Keratinocyte (primary cell): ENCODE results near the gene ANKS1B. TPM values are rescaled to one million over a fixed set of nuclear protein-coding genes. Genes with fewer than 3 reads are reported as not detected.

Experiments
- DNase-seq: peaks from one replicate; pipeline ENCODE4 v3.0.0-alpha.2; 2011; ENCODE audit warnings: low read depth, missing footprints, low spot score
- FAIRE-seq: peaks from 2 replicates; lab custom pipeline; 2011; peaks lifted over from hg19 to GRCh38; lab: Jason Lieb, UNC
- H2AFZ ChIP-seq: 2 replicates; pipeline ENCODE4 v1.6.0; 2012; ENCODE audit warnings: low read length, control low read depth, inconsistent platforms; ENCODE audit not compliant: control insufficient read depth
- H3K27ac ChIP-seq: 2 replicates; pipeline ENCODE4 v1.5.1; 2011; ENCODE audit warnings: low read length; ENCODE audit not compliant: control insufficient read depth, insufficient read depth
- H3K27me3 ChIP-seq: 3 replicates; pipeline ENCODE4 v1.6.0; 2011; ENCODE audit warnings: low read length; ENCODE audit not compliant: control insufficient read depth, insufficient read depth; ENCODE audit errors: extremely low read depth
- H3K36me3 ChIP-seq, 2 experiments: 2 replicates in 1 of 2; 3 replicates in 1 of 2; pipeline ENCODE4 v1.5.1; 2011; ENCODE audit warnings: low read length in 2 of 2, mild to moderate bottlenecking in 1 of 2; ENCODE audit not compliant: control insufficient read depth in 2 of 2, insufficient read depth in 2 of 2; ENCODE audit errors: extremely low read depth in 1 of 2
- H3K4me1 ChIP-seq: 3 replicates; pipeline ENCODE4 v1.5.1; 2011; ENCODE audit warnings: low read length; ENCODE audit not compliant: control insufficient read depth, insufficient read depth; ENCODE audit errors: extremely low read depth
- H3K4me2 ChIP-seq: 3 replicates; pipeline ENCODE4 v1.6.0; 2011; ENCODE audit warnings: low read depth, low read length; ENCODE audit not compliant: control insufficient read depth, insufficient read depth; ENCODE audit errors: extremely low read depth
- H3K4me3 ChIP-seq, 3 experiments: fragments of 200-600 bp in 1 of 3; sonication (generic) in 1 of 3; 2 replicates in 2 of 3; 3 replicates in 1 of 3; pipeline ENCODE4 v1.5.1; 2011 to 2016; ENCODE audit warnings: low read length in 3 of 3, mild to moderate bottlenecking in 3 of 3, control low read depth in 2 of 3, inconsistent platforms in 1 of 3, low read depth in 1 of 3, mixed read lengths in 1 of 3, mixed run types in 1 of 3, moderate library complexity in 1 of 3; ENCODE audit not compliant: control insufficient read depth in 2 of 3, insufficient read depth in 2 of 3; ENCODE audit errors: extremely low read depth in 1 of 3
- H3K79me2 ChIP-seq: 2 replicates; pipeline ENCODE4 v1.6.0; 2012; ENCODE audit warnings: low read length; ENCODE audit not compliant: control insufficient read depth, insufficient read depth
- H3K9ac ChIP-seq: 3 replicates; pipeline ENCODE4 v1.6.0; 2011; ENCODE audit warnings: low read length; ENCODE audit not compliant: control insufficient read depth, insufficient read depth; ENCODE audit errors: extremely low read depth
- H3K9me1 ChIP-seq: 3 replicates; pipeline ENCODE4 v1.6.0; 2011; ENCODE audit warnings: low read length; ENCODE audit not compliant: control insufficient read depth, insufficient read depth; ENCODE audit errors: extremely low read depth
- H3K9me3 ChIP-seq: 2 replicates; pipeline ENCODE4 v1.5.1; 2012; ENCODE audit warnings: low read depth, low read length; ENCODE audit not compliant: control insufficient read depth
- H4K20me1 ChIP-seq: 3 replicates; pipeline ENCODE4 v1.6.0; 2011; ENCODE audit warnings: low read length; ENCODE audit not compliant: control insufficient read depth, insufficient read depth; ENCODE audit errors: extremely low read depth
- CTCF ChIP-seq, 3 experiments: IDR thresholded peaks in 1 of 3; conservative IDR thresholded peaks in 1 of 3; optimal IDR thresholded peaks in 1 of 3; 2 replicates in 2 of 3; 3 replicates in 1 of 3; pipeline versions ENCODE3 to v1.5.1; 2011; ENCODE audit warnings: low read length in 3 of 3, mild to moderate bottlenecking in 3 of 3, moderate library complexity in 2 of 3, control low read depth in 1 of 3, inconsistent platforms in 1 of 3; ENCODE audit not compliant: insufficient read depth in 2 of 3; ENCODE audit errors: extremely low read depth in 1 of 3
- EZH2 ChIP-seq: IDR thresholded peaks from one replicate; pipeline ENCODE4 v1.6.1; 2012; ENCODE audit warnings: inconsistent platforms, mild to moderate bottlenecking, low read length, moderate library complexity
- dilution Hi-C: fragments of 300-500 bp; cut with MboI; formaldehyde crosslinking; loops from one replicate; pipeline ENCODE4 v1.7.0; 2020; ENCODE audit warnings: low sequenced_read_pairs; ENCODE audit not compliant: extremely low pct_ligation_motif_present
- polyA plus RNA-seq, 5 experiments: library from polyadenylated mRNA; depleted of rRNA in 3 of 5; stranded (reverse) in 3 of 5; stranded (forward) in 1 of 5; unstranded in 1 of 5; fragments of >200 nt; gene quantifications; 1 replicate in 1 of 5; 2 replicates in 3 of 5; 3 replicates in 1 of 5; pipeline versions ENCODE4 v1.2.1 to v1.2.3, GENCODE V29; 2011 to 2012; ENCODE audit warnings: missing spikeins in 2 of 5, low read depth in 1 of 5, low replicate concordance in 1 of 5

ANKS1B gene
- polyA plus RNA-seq, 1 donor (not counting 4 experiments of a cell fraction or from before 2014, with no cell fraction given) = not detected

- H3K4me2 ChIP-seq = no peak overlapping the region
- no peaks in the 10 kb centered on the region for H4K20me1 ChIP-seq
- no peak for TF ChIP-seq EZH2
- no peak for TF ChIP-seq CTCF (optimal IDR thresholded peaks at IDR 0.05 in 1 of 3, IDR thresholded peaks at IDR 0.05 in 1 of 3, conservative IDR thresholded peaks at IDR 0.05 in 1 of 3; ENCODE audit: extremely low read depth in 1 of 3, insufficient read depth in 2 of 3, low read length in 3 of 3)
- no peak for DNase-seq
- FAIRE-seq = no peak
- H3K36me3 ChIP-seq = no peaks in the 10 kb centered on the region
- no peak overlapping the region for H3K27ac ChIP-seq
- no peaks in the 10 kb centered on the region for H3K4me1 ChIP-seq
- no peak overlapping the region for H3K9ac ChIP-seq
- H2AFZ ChIP-seq = no peak overlapping the region
- no peaks in the 10 kb centered on the region for H3K9me3 ChIP-seq
- H3K79me2 ChIP-seq = no peaks in the 10 kb centered on the region
- H3K4me3 ChIP-seq = no peak overlapping the region
- H3K27me3 ChIP-seq = no peaks in the 10 kb centered on the region
- H3K9me1 ChIP-seq = no peaks in the 10 kb centered on the region
- dilution Hi-C loops = no loop called here
Observed at GRCh38 chr12:99154216-99154982, 830.3 kb downstream of the ANKS1B start.

- no peaks in the 10 kb centered on the region for H3K36me3 ChIP-seq
- TF ChIP-seq CTCF (optimal IDR thresholded peaks at IDR 0.05 in 1 of 3, IDR thresholded peaks at IDR 0.05 in 1 of 3, conservative IDR thresholded peaks at IDR 0.05 in 1 of 3; ENCODE audit: extremely low read depth in 1 of 3, insufficient read depth in 2 of 3, low read length in 3 of 3) = no peak
- no peak for TF ChIP-seq EZH2
- dilution Hi-C loops = no loop called here
- H2AFZ ChIP-seq = no peak overlapping the region
- H3K4me2 ChIP-seq = no peak overlapping the region
- no peaks in the 10 kb centered on the region for H3K9me1 ChIP-seq
- no peaks in the 10 kb centered on the region for H4K20me1 ChIP-seq
- H3K27ac ChIP-seq = no peak overlapping the region
- no peaks in the 10 kb centered on the region for H3K9me3 ChIP-seq
- FAIRE-seq (no peak), DNase-seq (no peak)
- H3K4me3 ChIP-seq = no peak overlapping the region
- H3K9ac ChIP-seq = no peak overlapping the region
- H3K4me1 ChIP-seq = no peaks in the 10 kb centered on the region
- H3K27me3 ChIP-seq = no peaks in the 10 kb centered on the region
- no peaks in the 10 kb centered on the region for H3K79me2 ChIP-seq
Observed at GRCh38 chr12:99153293-99153692, 831.4 kb downstream of the ANKS1B start.
